Panc1 (cell line): ENCODE data around the gene RAP2C.

Source experiments
- POLR2AphosphoS5 ChIP-seq: IDR thresholded peaks from 2 replicates; pipeline ENCODE4 v1.6.1; 2012; ENCODE audit warnings: mild to moderate bottlenecking, low read depth, low read length, moderate library complexity
- SIN3A ChIP-seq: IDR thresholded peaks from 2 replicates; pipeline ENCODE4 v1.6.1; 2012; ENCODE audit warnings: low read depth, mild to moderate bottlenecking, low read length, moderate library complexity, borderline replicate concordance; ENCODE audit not compliant: insufficient read depth
- TCF7L2 ChIP-seq: IDR thresholded peaks from 2 replicates; pipeline ENCODE4 v1.6.1; 2011; ENCODE audit warnings: mild to moderate bottlenecking, low read depth, low read length, inconsistent platforms
- TF ChIP-seq, protein P1 (sequence below): fragments of 450-650 bp; IDR thresholded peaks from 2 replicates; pipeline ENCODE4 v1.5.1; 2017; ENCODE audit warnings: mild to moderate bottlenecking
- TF ChIP-seq, protein P2 (sequence below), 2 experiments: IDR thresholded peaks; 2 replicates each; pipeline ENCODE4 v1.6.1; 2011 to 2012; ENCODE audit warnings: low read depth in 2 of 2, control low read depth in 1 of 2, low read length in 1 of 2, mild to moderate bottlenecking in 1 of 2, moderate library complexity in 1 of 2; ENCODE audit not compliant: insufficient read depth in 1 of 2

DNA sequence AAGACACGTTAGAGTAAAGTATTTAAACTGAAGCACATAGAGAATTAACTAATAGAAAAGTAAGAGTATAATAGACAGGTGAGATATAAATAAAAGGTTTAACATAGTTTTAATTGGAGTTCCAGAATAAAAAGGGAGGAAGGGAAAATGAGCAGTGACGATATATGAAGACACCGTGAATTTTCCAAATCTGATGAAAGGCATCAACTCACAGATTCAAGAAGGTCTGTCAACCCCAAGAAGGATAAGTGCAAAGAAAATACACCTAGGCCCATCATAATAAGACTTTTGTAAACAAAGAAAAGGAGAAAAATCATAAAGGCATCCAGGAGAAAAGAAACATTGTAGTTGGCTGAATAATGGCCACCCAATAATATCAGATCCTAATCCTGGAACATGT, 43.9 kb upstream of the RAP2C start:
- TF ChIP-seq, protein P1, sequence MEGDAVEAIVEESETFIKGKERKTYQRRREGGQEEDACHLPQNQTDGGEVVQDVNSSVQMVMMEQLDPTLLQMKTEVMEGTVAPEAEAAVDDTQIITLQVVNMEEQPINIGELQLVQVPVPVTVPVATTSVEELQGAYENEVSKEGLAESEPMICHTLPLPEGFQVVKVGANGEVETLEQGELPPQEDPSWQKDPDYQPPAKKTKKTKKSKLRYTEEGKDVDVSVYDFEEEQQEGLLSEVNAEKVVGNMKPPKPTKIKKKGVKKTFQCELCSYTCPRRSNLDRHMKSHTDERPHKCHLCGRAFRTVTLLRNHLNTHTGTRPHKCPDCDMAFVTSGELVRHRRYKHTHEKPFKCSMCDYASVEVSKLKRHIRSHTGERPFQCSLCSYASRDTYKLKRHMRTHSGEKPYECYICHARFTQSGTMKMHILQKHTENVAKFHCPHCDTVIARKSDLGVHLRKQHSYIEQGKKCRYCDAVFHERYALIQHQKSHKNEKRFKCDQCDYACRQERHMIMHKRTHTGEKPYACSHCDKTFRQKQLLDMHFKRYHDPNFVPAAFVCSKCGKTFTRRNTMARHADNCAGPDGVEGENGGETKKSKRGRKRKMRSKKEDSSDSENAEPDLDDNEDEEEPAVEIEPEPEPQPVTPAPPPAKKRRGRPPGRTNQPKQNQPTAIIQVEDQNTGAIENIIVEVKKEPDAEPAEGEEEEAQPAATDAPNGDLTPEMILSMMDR: no peak
- no peak for TF ChIP-seq POLR2AphosphoS5
- TF ChIP-seq, protein P2, sequence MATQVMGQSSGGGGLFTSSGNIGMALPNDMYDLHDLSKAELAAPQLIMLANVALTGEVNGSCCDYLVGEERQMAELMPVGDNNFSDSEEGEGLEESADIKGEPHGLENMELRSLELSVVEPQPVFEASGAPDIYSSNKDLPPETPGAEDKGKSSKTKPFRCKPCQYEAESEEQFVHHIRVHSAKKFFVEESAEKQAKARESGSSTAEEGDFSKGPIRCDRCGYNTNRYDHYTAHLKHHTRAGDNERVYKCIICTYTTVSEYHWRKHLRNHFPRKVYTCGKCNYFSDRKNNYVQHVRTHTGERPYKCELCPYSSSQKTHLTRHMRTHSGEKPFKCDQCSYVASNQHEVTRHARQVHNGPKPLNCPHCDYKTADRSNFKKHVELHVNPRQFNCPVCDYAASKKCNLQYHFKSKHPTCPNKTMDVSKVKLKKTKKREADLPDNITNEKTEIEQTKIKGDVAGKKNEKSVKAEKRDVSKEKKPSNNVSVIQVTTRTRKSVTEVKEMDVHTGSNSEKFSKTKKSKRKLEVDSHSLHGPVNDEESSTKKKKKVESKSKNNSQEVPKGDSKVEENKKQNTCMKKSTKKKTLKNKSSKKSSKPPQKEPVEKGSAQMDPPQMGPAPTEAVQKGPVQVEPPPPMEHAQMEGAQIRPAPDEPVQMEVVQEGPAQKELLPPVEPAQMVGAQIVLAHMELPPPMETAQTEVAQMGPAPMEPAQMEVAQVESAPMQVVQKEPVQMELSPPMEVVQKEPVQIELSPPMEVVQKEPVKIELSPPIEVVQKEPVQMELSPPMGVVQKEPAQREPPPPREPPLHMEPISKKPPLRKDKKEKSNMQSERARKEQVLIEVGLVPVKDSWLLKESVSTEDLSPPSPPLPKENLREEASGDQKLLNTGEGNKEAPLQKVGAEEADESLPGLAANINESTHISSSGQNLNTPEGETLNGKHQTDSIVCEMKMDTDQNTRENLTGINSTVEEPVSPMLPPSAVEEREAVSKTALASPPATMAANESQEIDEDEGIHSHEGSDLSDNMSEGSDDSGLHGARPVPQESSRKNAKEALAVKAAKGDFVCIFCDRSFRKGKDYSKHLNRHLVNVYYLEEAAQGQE (IDR thresholded peaks at IDR 0.05; ENCODE audit: insufficient read depth in 1 of 2, low read depth in 2 of 2, low read length in 1 of 2): no peak
- no peak for TF ChIP-seq TCF7L2
- no peak for TF ChIP-seq SIN3A
